ENCODE results near the gene KCNK6.

KCNK6 gene

GRCh38 chr19:38319421-38320258 is at the start of gene KCNK6:
KCNK6 (plus strand) TSS chr19:38319845; CDS start chr19:38319951, 106 bp downstream.
- Histone ChIP-seq H3K27ac (ENCODE audit: low read length) (no peak within 1 kb of the TSS), H3K4me1 (ENCODE audit: control insufficient read depth, insufficient read depth, low read length) (no peaks in the 10 kb centered on the region), H3K4me3 (ENCODE audit: low read length) (peak within 1 kb of the TSS; percentile 49; the same call in 1 of the 2 replicates), H3K36me3 (ENCODE audit: control insufficient read depth, insufficient read depth, low read length) (no peaks in the 10 kb centered on the region), H3K27me3 (ENCODE audit: control insufficient read depth, insufficient read depth, low read length) (peaks cover 5% of the 10 kb centered on the region; the same call in 1 of the 2 replicates), H3K9me3 (ENCODE audit: control insufficient read depth, insufficient read depth, low read length) (no peaks in the 10 kb centered on the region)
- WGBS (ENCODE audit: insufficient coverage, insufficient read length): no CpG with 5 or more reads among the region's 76 CpGs
- DNase-seq (ENCODE audit: low read depth, low spot score): no peak

DNA sequence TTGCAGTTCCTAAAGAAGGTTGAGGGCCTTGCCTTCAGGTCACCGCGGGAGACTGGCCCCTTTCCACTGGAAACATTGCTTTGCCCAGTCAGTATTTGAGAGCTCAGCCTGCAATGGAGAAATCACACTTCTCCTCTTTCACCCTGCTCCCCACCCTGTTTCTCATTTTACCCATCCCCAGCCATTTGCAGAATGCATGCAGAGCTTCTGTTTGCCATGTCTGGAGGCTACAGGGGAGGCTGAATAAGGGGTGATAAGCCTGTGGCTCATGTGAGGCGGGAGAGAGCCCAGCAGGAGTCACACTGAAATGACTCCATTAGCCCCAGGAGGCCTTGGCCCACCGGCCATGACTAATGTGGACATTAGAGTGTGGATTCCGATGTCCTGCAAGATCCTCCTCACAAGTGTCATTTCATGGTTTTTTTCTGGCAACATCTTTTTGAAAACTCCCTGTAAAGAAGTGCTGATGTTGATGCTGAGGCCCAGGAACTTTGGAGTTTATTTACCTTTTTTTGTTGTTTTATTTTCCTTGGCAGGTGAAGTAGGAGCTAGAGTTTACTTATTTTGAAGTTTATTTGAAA is 49.0 kb upstream of the KCNK6 start:
- Histone ChIP-seq H3K4me1 (ENCODE audit: control insufficient read depth, insufficient read depth, low read length) (0 out of 2 replicates have a peak, but pooled peaks cover 3% of the 10 kb centered on the region), H3K36me3 (ENCODE audit: control insufficient read depth, insufficient read depth, low read length) (no peaks in the 10 kb centered on the region), H3K27me3 (ENCODE audit: control insufficient read depth, insufficient read depth, low read length) (no peaks in the 10 kb centered on the region), H3K9me3 (ENCODE audit: control insufficient read depth, insufficient read depth, low read length) (no peaks in the 10 kb centered on the region), H3K27ac (ENCODE audit: low read length) (no peak overlapping the region), H3K4me3 (ENCODE audit: low read length) (no peak overlapping the region)
- WGBS (ENCODE audit: insufficient coverage, insufficient read length): no CpG with 5 or more reads among the region's 5 CpGs
- DNase-seq (ENCODE audit: low read depth, low spot score): no peak

DNA sequence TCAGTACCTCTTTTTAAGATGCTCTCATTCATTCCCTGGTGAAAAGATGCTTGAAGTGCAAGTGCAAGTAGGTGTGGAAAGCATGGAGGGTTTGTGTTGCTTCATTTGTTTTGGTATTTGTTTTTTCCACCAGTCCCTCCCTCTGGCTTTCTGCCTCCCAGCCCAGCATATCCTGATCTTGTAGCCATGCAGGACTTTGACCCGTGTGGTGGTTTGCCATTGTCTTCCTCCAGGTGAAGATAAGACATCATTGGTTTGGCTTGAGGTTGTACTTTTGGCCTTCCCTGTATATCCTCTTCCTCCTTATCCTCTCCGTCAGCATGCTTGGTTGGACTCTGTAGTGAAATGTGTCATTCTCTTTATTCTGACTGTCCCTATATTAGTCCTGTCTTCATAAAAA is 46.1 kb upstream of the KCNK6 start:
- Histone ChIP-seq H3K9me3 (ENCODE audit: control insufficient read depth, insufficient read depth, low read length) (no peaks in the 10 kb centered on the region), H3K4me1 (ENCODE audit: control insufficient read depth, insufficient read depth, low read length) (no peaks in the 10 kb centered on the region), H3K4me3 (ENCODE audit: low read length) (no peak overlapping the region), H3K27ac (ENCODE audit: low read length) (no peak overlapping the region), H3K36me3 (ENCODE audit: control insufficient read depth, insufficient read depth, low read length) (no peaks in the 10 kb centered on the region), H3K27me3 (ENCODE audit: control insufficient read depth, insufficient read depth, low read length) (no peaks in the 10 kb centered on the region)
- WGBS (ENCODE audit: insufficient coverage, insufficient read length): no CpG with 5 or more reads among the region's 2 CpGs
- no peak for DNase-seq (ENCODE audit: low read depth, low spot score)

DNA sequence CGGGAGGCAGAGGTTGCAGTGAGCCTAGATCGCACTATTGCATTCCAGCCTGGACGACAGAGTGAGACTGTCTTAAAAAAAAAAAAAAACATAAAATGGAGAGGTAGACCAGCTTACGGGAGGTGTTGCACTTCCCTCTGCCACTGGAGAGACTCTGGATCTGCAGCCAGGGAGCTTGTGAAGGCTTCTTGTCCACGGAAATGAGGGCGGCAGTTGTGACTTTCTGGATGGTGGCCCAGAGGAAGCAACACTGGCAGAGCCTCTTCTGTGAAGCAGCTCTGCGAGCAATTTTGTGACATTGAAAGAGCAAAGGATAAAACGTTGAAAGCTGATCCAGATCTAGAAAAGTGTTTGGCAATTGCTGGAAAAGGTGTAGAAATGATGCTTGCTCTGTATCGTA is 44.9 kb upstream of the KCNK6 start:
- Histone ChIP-seq H3K4me3 (ENCODE audit: low read length) (no peak overlapping the region), H3K36me3 (ENCODE audit: control insufficient read depth, insufficient read depth, low read length) (no peaks in the 10 kb centered on the region), H3K9me3 (ENCODE audit: control insufficient read depth, insufficient read depth, low read length) (no peaks in the 10 kb centered on the region), H3K27me3 (ENCODE audit: control insufficient read depth, insufficient read depth, low read length) (no peaks in the 10 kb centered on the region), H3K27ac (ENCODE audit: low read length) (no peak overlapping the region), H3K4me1 (ENCODE audit: control insufficient read depth, insufficient read depth, low read length) (no peaks in the 10 kb centered on the region)
- no CpG with 5 or more reads among the region's 9 CpGs for WGBS (ENCODE audit: insufficient coverage, insufficient read length)
- no peak for DNase-seq (ENCODE audit: low read depth, low spot score)

GRCh38 chr19:38276942-38277517 is 42.6 kb upstream of the KCNK6 start:
- H3K27ac ChIP-seq (ENCODE audit: low read length): no peak overlapping the region
- H3K9me3 ChIP-seq (ENCODE audit: control insufficient read depth, insufficient read depth, low read length): no peaks in the 10 kb centered on the region
- DNase-seq (ENCODE audit: low read depth, low spot score): no peak
- whole genome bisulfite sequencing (ENCODE audit: insufficient coverage, insufficient read length): no CpG with 5 or more reads among the region's 7 CpGs
- no peaks in the 10 kb centered on the region for H3K27me3 ChIP-seq (ENCODE audit: control insufficient read depth, insufficient read depth, low read length)
- H3K4me1 ChIP-seq (ENCODE audit: control insufficient read depth, insufficient read depth, low read length): no peaks in the 10 kb centered on the region
- peaks cover 4% of the 10 kb centered on the region; the same call in 1 of the 2 replicates for H3K36me3 ChIP-seq (ENCODE audit: control insufficient read depth, insufficient read depth, low read length)
- H3K4me3 ChIP-seq (ENCODE audit: low read length): no peak overlapping the region

DNA sequence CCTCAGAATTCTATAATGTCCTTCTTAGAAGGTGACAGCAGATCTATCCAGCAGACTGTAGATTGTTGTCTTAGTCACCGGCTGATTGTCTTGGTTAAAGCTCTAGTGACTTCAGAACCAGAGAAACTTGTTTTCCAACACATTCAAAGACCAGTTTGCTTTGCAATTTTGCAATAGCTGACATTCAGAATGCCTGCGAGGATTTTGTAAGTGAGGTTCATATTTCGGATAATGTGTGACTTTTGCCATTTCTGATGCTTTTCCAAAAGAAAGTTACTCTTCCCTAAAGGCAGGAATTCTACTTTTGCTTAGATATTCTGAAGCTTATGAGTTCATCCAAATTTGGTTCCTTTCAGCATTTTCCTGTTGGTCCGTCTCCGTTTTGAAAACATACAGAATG is 42.1 kb upstream of the KCNK6 start:
- no peaks in the 10 kb centered on the region for H3K4me1 ChIP-seq (ENCODE audit: control insufficient read depth, insufficient read depth, low read length)

DNA sequence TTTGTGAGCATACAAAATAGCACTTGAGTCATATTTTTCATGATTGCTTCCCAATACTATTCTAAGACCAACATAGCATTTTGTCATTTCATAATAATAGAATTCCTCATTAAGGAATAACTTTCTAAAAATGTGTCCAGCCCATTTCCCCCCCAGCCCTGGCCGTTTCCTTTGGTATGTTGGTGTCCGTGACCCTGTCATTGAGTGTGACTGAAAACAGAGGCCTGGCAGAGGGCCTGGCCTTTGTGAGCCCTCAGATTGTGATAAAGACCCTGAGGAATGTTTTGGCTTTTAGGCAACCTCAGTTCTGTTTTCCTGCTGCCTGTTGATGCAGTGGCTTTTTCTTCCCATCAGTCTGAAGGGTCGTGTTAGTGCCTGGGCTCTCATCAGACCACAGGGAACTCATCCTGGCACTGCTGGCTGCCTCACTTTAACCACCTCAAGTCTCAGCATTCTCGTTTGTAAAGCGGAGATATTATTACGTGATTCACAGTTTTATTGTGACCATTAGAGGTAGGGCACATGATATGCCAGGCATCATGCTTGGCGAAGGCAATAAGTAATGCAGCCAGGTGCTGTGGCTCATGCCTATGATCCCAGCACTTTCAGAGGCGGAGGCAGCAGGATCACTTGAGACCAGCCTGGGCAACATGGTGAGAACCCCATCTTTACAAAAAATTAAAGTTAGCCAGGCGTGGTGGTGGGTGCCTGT is 41.5 kb upstream of the KCNK6 start:
- Histone ChIP-seq H3K4me3 (ENCODE audit: low read length) (no peak overlapping the region), H3K36me3 (ENCODE audit: control insufficient read depth, insufficient read depth, low read length) (peaks cover 4% of the 10 kb centered on the region; the same call in 1 of the 2 replicates), H3K27me3 (ENCODE audit: control insufficient read depth, insufficient read depth, low read length) (no peaks in the 10 kb centered on the region), H3K4me1 (ENCODE audit: control insufficient read depth, insufficient read depth, low read length) (no peaks in the 10 kb centered on the region), H3K9me3 (ENCODE audit: control insufficient read depth, insufficient read depth, low read length) (no peaks in the 10 kb centered on the region), H3K27ac (ENCODE audit: low read length) (no peak overlapping the region)
- WGBS (ENCODE audit: insufficient coverage, insufficient read length): no CpG with 5 or more reads among the region's 9 CpGs
- DNase-seq (ENCODE audit: low read depth, low spot score): no peak

More for the DNA sequence above, 42.1 kb upstream of the KCNK6 start:
- peaks cover 4% of the 10 kb centered on the region; the same call in 1 of the 2 replicates for H3K36me3 ChIP-seq (ENCODE audit: control insufficient read depth, insufficient read depth, low read length)
- H3K27ac ChIP-seq (ENCODE audit: low read length): no peak overlapping the region
- no peak for DNase-seq (ENCODE audit: low read depth, low spot score)
- no CpG with 5 or more reads among the region's 5 CpGs for WGBS (ENCODE audit: insufficient coverage, insufficient read length)
- no peaks in the 10 kb centered on the region for H3K27me3 ChIP-seq (ENCODE audit: control insufficient read depth, insufficient read depth, low read length)
- no peaks in the 10 kb centered on the region for H3K9me3 ChIP-seq (ENCODE audit: control insufficient read depth, insufficient read depth, low read length)
- H3K4me3 ChIP-seq (ENCODE audit: low read length): no peak overlapping the region

DNA sequence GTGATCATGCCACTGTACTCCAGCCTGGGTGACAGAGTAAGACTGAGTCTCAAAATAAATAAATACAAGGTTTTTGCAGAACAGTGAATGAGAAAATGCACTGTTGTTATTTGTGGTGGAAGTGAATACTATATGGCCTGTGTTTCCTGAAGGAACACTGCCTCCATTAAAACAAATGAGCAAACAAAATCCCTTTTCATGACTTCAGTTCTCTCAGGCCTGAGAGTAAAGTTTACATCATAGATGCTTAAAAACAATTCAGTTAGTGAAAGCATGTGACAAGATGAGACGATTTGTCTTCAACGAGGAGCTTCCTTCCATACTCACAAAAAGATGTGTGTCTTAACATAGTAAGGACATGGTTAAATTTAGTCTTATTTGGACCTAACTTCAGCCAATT is 40.9 kb upstream of the KCNK6 start:
- no peaks in the 10 kb centered on the region for H3K27me3 ChIP-seq (ENCODE audit: control insufficient read depth, insufficient read depth, low read length)
- no peak overlapping the region for H3K27ac ChIP-seq (ENCODE audit: low read length)
- H3K9me3 ChIP-seq (ENCODE audit: control insufficient read depth, insufficient read depth, low read length): no peaks in the 10 kb centered on the region
- peaks cover 4% of the 10 kb centered on the region; the same call in 1 of the 2 replicates for H3K36me3 ChIP-seq (ENCODE audit: control insufficient read depth, insufficient read depth, low read length)
- no peaks in the 10 kb centered on the region for H3K4me1 ChIP-seq (ENCODE audit: control insufficient read depth, insufficient read depth, low read length)
- no peak for DNase-seq (ENCODE audit: low read depth, low spot score)
- no peak overlapping the region for H3K4me3 ChIP-seq (ENCODE audit: low read length)
- WGBS (ENCODE audit: insufficient coverage, insufficient read length): no CpG with 5 or more reads among the region's 2 CpGs

GRCh38 chr19:38280030-38280921 is 39.4 kb upstream of the KCNK6 start:
- no peaks in the 10 kb centered on the region for H3K4me1 ChIP-seq (ENCODE audit: control insufficient read depth, insufficient read depth, low read length)
- H3K36me3 ChIP-seq (ENCODE audit: control insufficient read depth, insufficient read depth, low read length): peaks cover 4% of the 10 kb centered on the region; the same call in 1 of the 2 replicates
- no CpG with 5 or more reads among the region's 17 CpGs for WGBS (ENCODE audit: insufficient coverage, insufficient read length)

More at GRCh38 chr19:38280030-38280921, 39.4 kb upstream of the KCNK6 start:
- Histone ChIP-seq H3K27me3 (ENCODE audit: control insufficient read depth, insufficient read depth, low read length) (no peaks in the 10 kb centered on the region), H3K27ac (ENCODE audit: low read length) (no peak overlapping the region), H3K4me3 (ENCODE audit: low read length) (no peak overlapping the region), H3K9me3 (ENCODE audit: control insufficient read depth, insufficient read depth, low read length) (no peaks in the 10 kb centered on the region)
- no peak for DNase-seq (ENCODE audit: low read depth, low spot score)
